ENCODE data around the gene SIGLEC15. TPM values are rescaled to one million over a fixed set of nuclear protein-coding genes. Genes with fewer than 3 reads are reported as not detected.
"Not testable (repeated sequence)": the region's sequence is repeated elsewhere in the genome, so short reads cannot be mapped to it uniquely, and the experiment has no call there.

The SIGLEC15 gene
- total and polyA plus RNA-seq, 2 donors (not counting 1 experiment from before 2014, with no cell fraction given) = not detected

- TF ChIP-seq CTCF (IDR thresholded peaks at IDR 0.05) (no peak), EZH2 (IDR thresholded peaks at IDR 0.05; ENCODE audit: borderline replicate concordance, insufficient read depth, low read depth, low read length, poor library complexity, severe bottlenecking) (no peak)
These were observed 19.2 kb upstream of the SIGLEC15 start for GRCh38 chr18:45806226-45806625.

DNA sequence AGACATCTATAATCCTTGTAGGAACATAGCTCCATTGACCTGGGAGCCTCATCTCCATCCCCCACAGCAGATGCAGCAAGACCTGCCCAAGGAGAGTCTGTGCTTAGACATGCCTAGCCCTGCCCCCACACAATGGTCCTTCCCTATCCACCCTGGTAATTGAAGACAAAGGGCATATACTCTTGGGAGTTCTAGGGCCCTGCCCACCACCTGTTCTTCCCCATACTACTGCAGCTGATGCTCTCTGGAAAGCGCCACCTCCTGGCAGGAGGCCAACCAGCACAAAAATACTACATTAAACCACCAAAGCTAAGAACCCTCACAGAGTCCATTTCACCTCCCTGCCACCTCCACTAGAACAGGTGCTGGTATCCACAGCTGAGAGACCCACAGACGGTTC, 18.3 kb upstream of the SIGLEC15 start:
- H3K36me3 ChIP-seq (replicated peaks in 1 of 2; ENCODE audit: control extremely low read depth in 1 of 2, control insufficient read depth in 1 of 2, extremely low read depth in 1 of 2, insufficient read depth in 2 of 2, low read length in 1 of 2); H3K4me3 ChIP-seq (ENCODE audit: control extremely low read depth in 1 of 5, extremely low read depth in 1 of 5, insufficient read depth in 1 of 5, low read depth in 2 of 5, low read length in 4 of 5); H4K20me1 ChIP-seq (ENCODE audit: control insufficient read depth, insufficient read depth, low read length, poor library complexity, severe bottlenecking); H3K4me2 ChIP-seq (replicated peaks; ENCODE audit: low read depth, low read length, poor library complexity, severe bottlenecking); ATAC-seq (ENCODE audit: low read depth); H3K9me3 Mint-ChIP-seq (ENCODE audit: insufficient read depth); H3K4me1 ChIP-seq (ENCODE audit: control insufficient read depth in 2 of 2, insufficient read depth in 2 of 2, low read length in 2 of 2); H3K9ac ChIP-seq (ENCODE audit: low read length); H3K27ac ChIP-seq (ENCODE audit: low read length in 2 of 2); H3K79me2 ChIP-seq (ENCODE audit: control insufficient read depth, insufficient read depth, low read length); H3K4me3 Mint-ChIP-seq; H3K4me1 Mint-ChIP-seq; H3K27me3 ChIP-seq (replicated peaks in 1 of 4; ENCODE audit: control extremely low read depth in 1 of 4, control insufficient read depth in 3 of 4, insufficient read depth in 4 of 4, low read length in 3 of 4); POLR2A ChIA-PET; H2AFZ ChIP-seq (ENCODE audit: insufficient read depth, low read depth, low read length, poor library complexity, severe bottlenecking); H3K27ac Mint-ChIP-seq; H3K9me3 ChIP-seq (ENCODE audit: control extremely low read depth in 1 of 3, control insufficient read depth in 2 of 3, insufficient read depth in 1 of 3, low read length in 2 of 3): not testable (repeated sequence)
- intact Hi-C loops (cut with micrococcal nuclease) = loop anchor here (1.0 kb wide), 1 partner anchor 142 kb away; no protein-coding TSS in a partner anchor
- TF ChIP-seq CTCF (IDR thresholded peaks at IDR 0.05) = peak; percentile 23
- DNase-seq = peak; percentile 40
- peaks cover 38% of the 10 kb centered on the region for H3K27me3 Mint-ChIP-seq
- WGBS (ENCODE audit: insufficient coverage) = 30% methylated on average over 2 of the region's 2 CpGs
- CTCF ChIA-PET = interaction anchor here (1.4 to 2.4 kb wide), 3 partner anchors 73 to 145 kb away, joined by 4 to 11 read pairs (median 7); no protein-coding TSS in a partner anchor

More at GRCh38 chr18:45806226-45806625, 19.2 kb upstream of the SIGLEC15 start:
- Mint-ChIP-seq H3K27ac (no peak overlapping the region), H3K4me3 (no peak overlapping the region), H3K9me3 (ENCODE audit: insufficient read depth) (peaks cover 7% of the 10 kb centered on the region), H3K27me3 (peaks cover 41% of the 10 kb centered on the region), H3K4me1 (no peaks in the 10 kb centered on the region)
- 75% methylated on average over 2 of the region's 2 CpGs for WGBS (ENCODE audit: insufficient coverage)
- no peak for DNase-seq
- no peaks in the 10 kb centered on the region for H3K79me2 ChIP-seq (ENCODE audit: control insufficient read depth, insufficient read depth, low read length)
- POLR2A ChIA-PET = no interaction called here
- no peaks in the 10 kb centered on the region for H4K20me1 ChIP-seq (ENCODE audit: control insufficient read depth, insufficient read depth, low read length, poor library complexity, severe bottlenecking)
- no peak overlapping the region for H3K4me2 ChIP-seq (replicated peaks; ENCODE audit: low read depth, low read length, poor library complexity, severe bottlenecking)
- H3K27ac ChIP-seq (ENCODE audit: low read length in 2 of 2) = no peak overlapping the region
- no peaks in the 10 kb centered on the region for H3K4me1 ChIP-seq (ENCODE audit: control insufficient read depth in 2 of 2, insufficient read depth in 2 of 2, low read length in 2 of 2)
- no peak for ATAC-seq (ENCODE audit: low read depth)
- no peak overlapping the region for H2AFZ ChIP-seq (ENCODE audit: insufficient read depth, low read depth, low read length, poor library complexity, severe bottlenecking)
- no peak overlapping the region for H3K9ac ChIP-seq (ENCODE audit: low read length)
- H3K9me3 ChIP-seq (ENCODE audit: control extremely low read depth in 1 of 3, control insufficient read depth in 2 of 3, insufficient read depth in 1 of 3, low read length in 2 of 3) = peaks cover 4 to 9% (median 8%) of the 10 kb centered on the region in 3 donors
- CTCF ChIA-PET = interaction anchor here (1.8 to 2.4 kb wide), 2 partner anchors 142 to 144 kb away, joined by 7 to 11 read pairs; no protein-coding TSS in a partner anchor
- intact Hi-C loops (cut with micrococcal nuclease) = no loop called here
- no peaks in the 10 kb centered on the region for H3K36me3 ChIP-seq (replicated peaks in 1 of 2; ENCODE audit: control extremely low read depth in 1 of 2, control insufficient read depth in 1 of 2, extremely low read depth in 1 of 2, insufficient read depth in 2 of 2, low read length in 1 of 2)
- H3K4me3 ChIP-seq (ENCODE audit: control extremely low read depth in 1 of 5, extremely low read depth in 1 of 5, insufficient read depth in 1 of 5, low read depth in 2 of 5, low read length in 4 of 5) = no peak overlapping the region
- H3K27me3 ChIP-seq (replicated peaks in 1 of 4; ENCODE audit: control extremely low read depth in 1 of 4, control insufficient read depth in 3 of 4, insufficient read depth in 4 of 4, low read length in 3 of 4) = peaks cover 0 to 9% (median 3%) of the 10 kb centered on the region in 4 experiments

GRCh38 chr18:45814733-45815132, 10.7 kb upstream of the SIGLEC15 start:
- H3K36me3 ChIP-seq (replicated peaks in 1 of 2; ENCODE audit: control extremely low read depth in 1 of 2, control insufficient read depth in 1 of 2, extremely low read depth in 1 of 2, insufficient read depth in 2 of 2, low read length in 1 of 2); H3K27ac ChIP-seq (ENCODE audit: low read length in 2 of 2); intact Hi-C loops (cut with micrococcal nuclease); H3K9me3 Mint-ChIP-seq (ENCODE audit: insufficient read depth); H3K4me2 ChIP-seq (replicated peaks; ENCODE audit: low read depth, low read length, poor library complexity, severe bottlenecking); H3K4me1 ChIP-seq (ENCODE audit: control insufficient read depth in 2 of 2, insufficient read depth in 2 of 2, low read length in 2 of 2); H3K9ac ChIP-seq (ENCODE audit: low read length); H3K4me3 ChIP-seq (ENCODE audit: control extremely low read depth in 1 of 5, extremely low read depth in 1 of 5, insufficient read depth in 1 of 5, low read depth in 2 of 5, low read length in 4 of 5); POLR2A ChIA-PET; H4K20me1 ChIP-seq (ENCODE audit: control insufficient read depth, insufficient read depth, low read length, poor library complexity, severe bottlenecking); H3K27ac Mint-ChIP-seq; H3K4me1 Mint-ChIP-seq; H3K4me3 Mint-ChIP-seq; H3K27me3 Mint-ChIP-seq; ATAC-seq (ENCODE audit: low read depth); H3K27me3 ChIP-seq (replicated peaks in 1 of 4; ENCODE audit: control extremely low read depth in 1 of 4, control insufficient read depth in 3 of 4, insufficient read depth in 4 of 4, low read length in 3 of 4); H3K79me2 ChIP-seq (ENCODE audit: control insufficient read depth, insufficient read depth, low read length); H2AFZ ChIP-seq (ENCODE audit: insufficient read depth, low read depth, low read length, poor library complexity, severe bottlenecking); CTCF ChIA-PET; DNase-seq; H3K9me3 ChIP-seq (ENCODE audit: control extremely low read depth in 1 of 3, control insufficient read depth in 2 of 3, insufficient read depth in 1 of 3, low read length in 2 of 3): not testable (repeated sequence)
